H9 (cell line): Measurements from ENCODE around the gene COLQ. TPM values are rescaled to one million over a fixed set of nuclear protein-coding genes. Genes with fewer than 3 reads are reported as not detected.
"Not testable (repeated sequence)": the region's sequence is repeated elsewhere in the genome, so short reads cannot be mapped to it uniquely, and the experiment has no call there.

Experiments
- DNase-seq: peaks from one replicate; pipeline ENCODE4 v3.0.0-alpha.2; 2017
- H2AFZ ChIP-seq: one replicate; pipeline ENCODE4 v1.6.1; 2013; ENCODE audit warnings: mild to moderate bottlenecking, low read length, control low read depth, moderate library complexity
- H2AK5ac ChIP-seq: 2 replicates; pipeline ENCODE4 v1.6.1; 2013; ENCODE audit warnings: low read length, control low read depth, mixed read lengths; ENCODE audit not compliant: insufficient read length
- H2BK120ac ChIP-seq: one replicate; pipeline ENCODE4 v1.6.1; 2013; ENCODE audit warnings: low read depth, mild to moderate bottlenecking, low read length, control low read depth, inconsistent platforms; ENCODE audit not compliant: poor library complexity, severe bottlenecking
- H2BK12ac ChIP-seq: 2 replicates; pipeline ENCODE4 v1.6.1; 2013; ENCODE audit warnings: low read length, control low read depth, mixed read lengths, low read depth; ENCODE audit not compliant: insufficient read length
- H2BK15ac ChIP-seq: 2 replicates; pipeline ENCODE4 v1.6.1; 2013; ENCODE audit warnings: low read depth, low read length, control low read depth
- H2BK20ac ChIP-seq: one replicate; pipeline ENCODE4 v1.6.1; 2013; ENCODE audit warnings: low read depth, mild to moderate bottlenecking, low read length, control low read depth, inconsistent platforms; ENCODE audit not compliant: poor library complexity, severe bottlenecking
- H2BK5ac ChIP-seq: 2 replicates; pipeline ENCODE4 v1.6.1; 2013; ENCODE audit warnings: low read length, control low read depth, mixed read lengths; ENCODE audit not compliant: insufficient read length
- H3K14ac ChIP-seq: 2 replicates; pipeline ENCODE4 v1.6.1; 2013; ENCODE audit warnings: low read length, control low read depth; ENCODE audit not compliant: insufficient read depth
- H3K18ac ChIP-seq: 2 replicates; pipeline ENCODE4 v1.6.1; 2013; ENCODE audit warnings: low read depth, mild to moderate bottlenecking, mixed read lengths, low read length, control low read depth; ENCODE audit not compliant: insufficient read length
- H3K23ac ChIP-seq: 2 replicates; pipeline ENCODE4 v1.6.1; 2013; ENCODE audit warnings: low read length, control low read depth, mixed read lengths, low read depth; ENCODE audit not compliant: insufficient read length
- H3K23me2 ChIP-seq: 2 replicates; pipeline ENCODE4 v1.6.1; 2013; ENCODE audit warnings: low read depth, mild to moderate bottlenecking, mixed read lengths, low read length, control low read depth; ENCODE audit not compliant: insufficient read length, poor library complexity, severe bottlenecking
- H3K27ac ChIP-seq: 2 replicates; pipeline ENCODE4 v1.5.1; 2013; ENCODE audit warnings: low read length, control low read depth, mixed read lengths, low read depth; ENCODE audit not compliant: insufficient read length
- H3K27me3 ChIP-seq: 2 replicates; pipeline ENCODE4 v1.6.1; 2013; ENCODE audit warnings: low read length, control low read depth, inconsistent platforms; ENCODE audit not compliant: insufficient read depth
- H3K4ac ChIP-seq: 2 replicates; pipeline ENCODE4 v1.6.1; 2013; ENCODE audit warnings: low read depth, mild to moderate bottlenecking, control low read depth, inconsistent platforms, low read length, moderate library complexity
- H3K4me1 ChIP-seq: 2 replicates; pipeline ENCODE4 v1.6.1; 2013; ENCODE audit warnings: low read length, control low read depth, inconsistent platforms; ENCODE audit not compliant: insufficient read depth
- H3K4me2 ChIP-seq: 2 replicates; pipeline ENCODE4 v1.6.1; 2013; ENCODE audit warnings: low read length, control low read depth, mixed read lengths; ENCODE audit not compliant: insufficient read length, insufficient read depth
- H3K56ac ChIP-seq: 2 replicates; pipeline ENCODE4 v1.6.1; 2013; ENCODE audit warnings: low read depth, mild to moderate bottlenecking, mixed read lengths, low read length, control low read depth; ENCODE audit not compliant: insufficient read length
- H3K79me1 ChIP-seq: 2 replicates; pipeline ENCODE4 v1.6.1; 2013; ENCODE audit warnings: low read depth, mild to moderate bottlenecking, moderate library complexity, low read length, control low read depth, inconsistent platforms; ENCODE audit not compliant: insufficient read depth, poor library complexity, severe bottlenecking
- H3K79me2 ChIP-seq: 2 replicates; pipeline ENCODE4 v1.6.1; 2013; ENCODE audit warnings: low read length, control low read depth, inconsistent platforms; ENCODE audit not compliant: insufficient read depth
- H3K9ac ChIP-seq: 2 replicates; pipeline ENCODE4 v1.6.1; 2013; ENCODE audit warnings: low read length, control low read depth, mixed read lengths; ENCODE audit not compliant: insufficient read length; ENCODE audit errors: extremely low read depth
- H3K9me3 ChIP-seq: one replicate; pipeline ENCODE4 v1.6.1; 2013; ENCODE audit warnings: low read depth, low read length, inconsistent platforms; ENCODE audit not compliant: control insufficient read depth
- H3T11ph ChIP-seq: one replicate; pipeline ENCODE4 v1.6.1; 2013; ENCODE audit warnings: mild to moderate bottlenecking, low read length, control low read depth, inconsistent platforms
- H4K20me1 ChIP-seq: one replicate; pipeline ENCODE4 v1.6.1; 2013; ENCODE audit not compliant: control insufficient read depth, insufficient read length, insufficient read depth
- H4K5ac ChIP-seq: 2 replicates; pipeline ENCODE4 v1.6.1; 2013; ENCODE audit warnings: low read depth, mild to moderate bottlenecking, mixed read lengths, low read length, control low read depth; ENCODE audit not compliant: insufficient read length
- H4K8ac ChIP-seq: replicated peaks from 2 replicates; pipeline ENCODE4 v1.6.1; 2013; ENCODE audit warnings: low read length, control low read depth, mixed read lengths, low read depth; ENCODE audit not compliant: insufficient read length
- H4K91ac ChIP-seq: 2 replicates; pipeline ENCODE4 v1.6.1; 2013; ENCODE audit warnings: low read depth, mild to moderate bottlenecking, moderate library complexity, mixed read lengths, low read length, control low read depth; ENCODE audit not compliant: insufficient read length
- H3K27ac Mint-ChIP-seq, 3 experiments: 2 replicates in 2 of 3; 3 replicates in 1 of 3; pipeline ENCODE4 v1.8.0; 2020 to 2021; ENCODE audit warnings: mixed read lengths in 3 of 3, mild to moderate bottlenecking in 1 of 3, moderate library complexity in 1 of 3
- H3K27me3 Mint-ChIP-seq: 2 replicates; pipeline ENCODE4 v1.8.0; 2021; ENCODE audit warnings: low read depth, mild to moderate bottlenecking, moderate library complexity, mixed read lengths
- H3K36me3 Mint-ChIP-seq, 3 experiments: 2 replicates in 2 of 3; 3 replicates in 1 of 3; pipeline ENCODE4 v1.8.0; 2020 to 2021; ENCODE audit warnings: low read depth in 3 of 3, mixed read lengths in 3 of 3; ENCODE audit not compliant: insufficient read depth in 1 of 3
- H3K4me1 Mint-ChIP-seq, 2 experiments: 2 replicates each; pipeline ENCODE4 v1.8.0; 2020; ENCODE audit warnings: mixed read lengths in 2 of 2
- H3K4me3 Mint-ChIP-seq, 2 experiments: 2 replicates in 1 of 2; 3 replicates in 1 of 2; pipeline ENCODE4 v1.8.0; 2020 to 2021; ENCODE audit warnings: mild to moderate bottlenecking in 2 of 2, mixed read lengths in 2 of 2, moderate library complexity in 1 of 2
- H3K9me3 Mint-ChIP-seq, 2 experiments: 2 replicates in 1 of 2; 3 replicates in 1 of 2; pipeline ENCODE4 v1.8.0; 2020; ENCODE audit warnings: mild to moderate bottlenecking in 2 of 2, mixed read lengths in 2 of 2, moderate library complexity in 1 of 2
- CTCF ChIP-seq: fragments of 200-600 bp; sonication (generic); conservative IDR thresholded peaks from 3 replicates; pipeline ENCODE4 v1.8.0; 2021; ENCODE audit warnings: antibody characterized with exemption, mild to moderate bottlenecking
- WGBS: extraction: QIAGEN DNeasy Blood & Tissue Kit; methylation state at CpG from one replicate; pipeline ENCODE4 v1.1.7; 2013; ENCODE audit warnings: missing lambda C conversion rate, low lambda C conversion rate, mixed read lengths; ENCODE audit not compliant: insufficient read length; ENCODE audit errors: extremely low coverage; 5-methylcytosine and 5-hydroxymethylcytosine counted together
- total RNA-seq: library from RNA; stranded (reverse); gene quantifications from 2 replicates; pipeline ENCODE4 v1.2.1, GENCODE V29; 2021

The COLQ gene
- total RNA-seq, 1 experiment from 2014 or later = 0.61 TPM

- Histone ChIP-seq H3K23me2 (no peaks in the 10 kb centered on the region), H2BK120ac (no peak overlapping the region), H3K79me1 (no peaks in the 10 kb centered on the region), H2BK20ac (no peak overlapping the region), H3K18ac (no peak overlapping the region), H3K9ac (no peak overlapping the region), H4K8ac (no peak overlapping the region), H2AFZ (no peak overlapping the region), H2BK12ac (no peak overlapping the region), H4K20me1 (no peaks in the 10 kb centered on the region), H3K4me2 (no peak overlapping the region), H3T11ph (no peak overlapping the region), H3K79me2 (no peaks in the 10 kb centered on the region), H2BK5ac (no peak overlapping the region), H3K56ac (no peak overlapping the region), H3K4me1 (no peaks in the 10 kb centered on the region), H2AK5ac (no peak overlapping the region), H4K5ac (no peak overlapping the region), H3K9me3 (no peaks in the 10 kb centered on the region), H3K27me3 (no peaks in the 10 kb centered on the region), H3K27ac (no peak overlapping the region), H3K23ac (no peak overlapping the region), H3K4ac (no peak overlapping the region), H3K14ac (no peak overlapping the region), H2BK15ac (no peak overlapping the region), H4K91ac (no peak overlapping the region)
- Mint-ChIP-seq H3K9me3 (no peaks in the 10 kb centered on the region), H3K4me1 (peaks cover 2 to 3% of the 10 kb centered on the region in 2 experiments; a peak in 2 of 4 replicates), H3K4me3 (no peak overlapping the region), H3K27me3 (no peaks in the 10 kb centered on the region), H3K27ac (no peak overlapping the region), H3K36me3 (peaks cover 7 to 49% (median 47%) of the 10 kb centered on the region in 3 experiments; a peak in 6 of 7 replicates)
- no CpG with 5 or more reads among the region's 4 CpGs for WGBS
- no peak for DNase-seq
- no peak for TF ChIP-seq CTCF
Observed at GRCh38 chr3:15420871-15421270, 100.6 kb downstream of the COLQ start.

- H3K9me3 Mint-ChIP-seq, H3K27me3 Mint-ChIP-seq, H3K79me2 ChIP-seq, H4K91ac ChIP-seq, H2AFZ ChIP-seq, H4K20me1 ChIP-seq, DNase-seq, H3K9ac ChIP-seq, H4K8ac ChIP-seq, H3T11ph ChIP-seq, H3K4me3 Mint-ChIP-seq, H3K18ac ChIP-seq, H3K4me2 ChIP-seq, H3K9me3 ChIP-seq, H2BK120ac ChIP-seq, H3K4me1 ChIP-seq, H2BK5ac ChIP-seq, H3K23me2 ChIP-seq, H2BK15ac ChIP-seq, H3K56ac ChIP-seq, H2BK12ac ChIP-seq, H3K4me1 Mint-ChIP-seq, H3K27me3 ChIP-seq, H3K23ac ChIP-seq, H3K79me1 ChIP-seq, H3K14ac ChIP-seq, H3K27ac Mint-ChIP-seq, H4K5ac ChIP-seq, H3K4ac ChIP-seq, H3K27ac ChIP-seq, H2AK5ac ChIP-seq, H2BK20ac ChIP-seq: not testable (repeated sequence)
- H3K36me3 Mint-ChIP-seq = peaks cover 14 to 57% (median 48%) of the 10 kb centered on the region in 3 experiments; a peak in 6 of 7 replicates
- WGBS = no CpG with 5 or more reads among the region's 7 CpGs
Observed at GRCh38 chr3:15410966-15411365, 110.5 kb downstream of the COLQ start.
